ENCODE measurements around the gene MRGPRD.

MRGPRD gene

DNA sequence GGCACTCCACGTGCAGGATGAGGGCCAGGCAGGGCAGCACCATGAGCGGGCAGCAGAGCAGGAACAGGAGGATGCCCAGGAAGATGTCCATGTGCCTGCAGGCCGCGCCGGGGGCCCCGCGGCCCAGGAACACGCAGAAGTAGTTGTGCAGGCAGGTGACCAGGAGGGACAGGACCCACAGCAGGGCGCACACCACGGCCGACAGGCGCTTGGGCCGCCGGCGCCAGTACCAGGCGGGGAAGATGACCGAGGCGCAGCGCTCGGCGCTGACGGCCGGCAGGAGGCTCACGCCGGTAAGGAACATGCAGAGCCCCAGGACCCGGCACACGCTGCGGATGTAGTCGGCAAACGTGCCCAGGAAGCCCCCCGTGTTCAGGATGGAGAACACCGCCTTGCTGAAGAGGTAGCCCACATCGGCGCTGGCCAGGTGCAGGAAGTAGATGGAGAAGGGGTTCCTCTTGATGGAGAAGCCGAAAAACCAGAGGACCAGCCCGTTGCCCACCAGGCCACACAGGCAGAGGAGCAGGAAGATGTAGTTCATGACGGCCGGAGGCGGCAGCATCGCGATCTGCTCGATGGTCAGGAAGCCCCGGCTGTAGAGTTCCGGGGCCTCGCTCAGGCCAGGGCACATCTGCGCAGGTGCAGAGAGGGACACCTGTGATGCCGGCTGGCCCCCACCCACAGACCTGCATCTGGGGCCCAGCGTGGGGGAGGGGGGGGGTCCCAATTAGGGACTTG, 25.0 kb upstream of the MRGPRD start:
- TF ChIP-seq, protein P1, sequence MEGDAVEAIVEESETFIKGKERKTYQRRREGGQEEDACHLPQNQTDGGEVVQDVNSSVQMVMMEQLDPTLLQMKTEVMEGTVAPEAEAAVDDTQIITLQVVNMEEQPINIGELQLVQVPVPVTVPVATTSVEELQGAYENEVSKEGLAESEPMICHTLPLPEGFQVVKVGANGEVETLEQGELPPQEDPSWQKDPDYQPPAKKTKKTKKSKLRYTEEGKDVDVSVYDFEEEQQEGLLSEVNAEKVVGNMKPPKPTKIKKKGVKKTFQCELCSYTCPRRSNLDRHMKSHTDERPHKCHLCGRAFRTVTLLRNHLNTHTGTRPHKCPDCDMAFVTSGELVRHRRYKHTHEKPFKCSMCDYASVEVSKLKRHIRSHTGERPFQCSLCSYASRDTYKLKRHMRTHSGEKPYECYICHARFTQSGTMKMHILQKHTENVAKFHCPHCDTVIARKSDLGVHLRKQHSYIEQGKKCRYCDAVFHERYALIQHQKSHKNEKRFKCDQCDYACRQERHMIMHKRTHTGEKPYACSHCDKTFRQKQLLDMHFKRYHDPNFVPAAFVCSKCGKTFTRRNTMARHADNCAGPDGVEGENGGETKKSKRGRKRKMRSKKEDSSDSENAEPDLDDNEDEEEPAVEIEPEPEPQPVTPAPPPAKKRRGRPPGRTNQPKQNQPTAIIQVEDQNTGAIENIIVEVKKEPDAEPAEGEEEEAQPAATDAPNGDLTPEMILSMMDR (IDR thresholded peaks at IDR 0.05; ENCODE audit: low read depth, low read length), result no peak
- no peak for DNase-seq (ENCODE audit: low read depth in 2 of 2)
- H3K4me3 ChIP-seq (replicated peaks in 1 of 2; ENCODE audit: low read depth in 2 of 2, low read length in 2 of 2), result no peak overlapping the region

DNA sequence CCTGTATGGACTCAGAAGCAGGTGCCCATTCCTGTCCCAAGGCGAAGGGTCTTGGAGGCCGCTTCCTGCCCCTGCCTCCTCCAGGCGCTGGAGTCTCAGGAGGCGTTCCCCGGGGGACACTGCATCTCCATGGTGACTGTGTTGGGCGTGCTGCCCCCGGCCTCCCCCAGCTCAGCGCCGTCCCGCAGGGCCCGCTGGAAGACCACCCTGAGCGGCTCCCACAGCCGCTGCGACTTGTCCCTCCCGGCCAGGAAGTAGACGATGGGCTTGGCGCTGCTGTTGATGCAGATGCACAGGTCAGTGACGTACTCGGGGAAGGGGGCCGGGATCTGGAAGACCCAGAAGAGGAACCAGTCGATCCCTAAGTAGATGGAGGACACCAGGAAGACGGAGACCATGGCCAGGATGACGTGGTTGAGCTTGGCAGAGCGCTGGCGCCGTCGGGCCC, 24.4 kb upstream of the MRGPRD start:
- no peak overlapping the region for H3K4me3 ChIP-seq (replicated peaks in 1 of 2; ENCODE audit: low read depth in 2 of 2, low read length in 2 of 2)
- TF ChIP-seq, protein P1 (IDR thresholded peaks at IDR 0.05; ENCODE audit: low read depth, low read length), result no peak
- DNase-seq (ENCODE audit: low read depth in 2 of 2), result no peak

DNA sequence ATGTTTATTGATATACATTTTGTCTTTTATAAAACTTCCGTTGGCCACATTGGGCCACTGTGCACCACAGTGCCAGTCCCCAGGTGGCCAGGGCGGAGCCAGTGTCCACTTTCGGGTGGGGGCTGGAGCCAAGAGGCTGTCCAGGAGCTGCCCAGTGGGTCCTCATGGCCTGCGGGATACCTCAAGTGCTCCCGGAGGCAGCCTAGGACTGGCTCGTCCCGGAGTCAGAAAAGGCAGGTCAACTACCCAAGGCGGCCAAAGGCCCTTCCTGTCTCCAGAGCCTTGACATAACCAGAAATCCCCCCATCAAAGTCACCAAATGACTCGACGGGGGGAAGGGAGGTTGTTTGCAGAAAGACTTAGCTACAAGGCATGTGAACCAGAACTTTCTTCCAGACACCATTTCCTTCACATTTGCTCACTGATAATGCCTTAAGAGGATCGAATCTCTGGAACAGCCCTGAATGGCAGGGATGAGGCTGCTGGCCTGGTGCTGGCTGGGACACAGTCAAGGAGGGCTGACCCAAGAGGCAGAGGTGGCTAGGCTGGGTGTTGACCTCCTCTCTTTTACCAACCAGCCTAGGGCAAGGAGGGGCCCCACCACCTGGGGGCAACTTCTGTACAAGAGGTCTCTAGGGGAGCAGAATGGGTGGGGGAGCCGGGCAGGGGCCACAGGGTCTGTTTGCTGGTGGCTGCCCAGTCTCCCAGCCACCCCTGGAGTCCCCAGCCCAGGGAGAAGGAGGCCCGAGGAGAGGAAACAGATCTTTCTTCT, 23.8 kb upstream of the MRGPRD start:
- TF ChIP-seq, protein P1 (IDR thresholded peaks at IDR 0.05; ENCODE audit: low read depth, low read length), result no peak
- DNase-seq (ENCODE audit: low read depth in 2 of 2), result no peak
- H3K4me3 ChIP-seq (replicated peaks in 1 of 2; ENCODE audit: low read depth in 2 of 2, low read length in 2 of 2), result no peak overlapping the region

DNA sequence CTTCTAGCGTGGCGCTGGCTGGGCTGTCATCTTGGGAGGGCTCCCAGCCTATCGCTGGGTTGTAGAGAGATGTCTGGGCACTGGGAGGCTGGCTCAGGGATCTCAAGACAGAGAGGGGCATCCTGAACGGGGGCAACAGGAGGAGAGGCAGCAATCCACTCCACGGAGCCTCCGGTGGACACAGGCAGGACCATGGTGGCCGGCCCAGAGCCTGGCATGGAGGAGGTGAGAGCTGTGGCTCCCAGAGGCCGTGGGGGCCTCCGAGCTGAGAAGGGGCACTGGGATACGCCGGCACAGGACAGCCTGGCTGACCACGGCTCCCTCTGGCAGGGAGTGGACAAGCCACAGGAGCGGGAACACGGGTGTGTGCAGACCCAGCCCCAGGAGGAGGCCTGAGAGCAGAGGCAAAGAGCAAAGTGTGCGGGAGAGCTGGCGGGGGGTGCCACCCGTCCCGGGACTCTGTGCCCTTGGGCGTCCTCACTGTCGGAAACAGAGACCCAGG, 23.1 kb upstream of the MRGPRD start:
- DNase-seq (ENCODE audit: low read depth in 2 of 2), result no peak
- TF ChIP-seq, protein P1 (IDR thresholded peaks at IDR 0.05; ENCODE audit: low read depth, low read length), result no peak
- H3K4me3 ChIP-seq (replicated peaks in 1 of 2; ENCODE audit: low read depth in 2 of 2, low read length in 2 of 2), result no peak overlapping the region

DNA sequence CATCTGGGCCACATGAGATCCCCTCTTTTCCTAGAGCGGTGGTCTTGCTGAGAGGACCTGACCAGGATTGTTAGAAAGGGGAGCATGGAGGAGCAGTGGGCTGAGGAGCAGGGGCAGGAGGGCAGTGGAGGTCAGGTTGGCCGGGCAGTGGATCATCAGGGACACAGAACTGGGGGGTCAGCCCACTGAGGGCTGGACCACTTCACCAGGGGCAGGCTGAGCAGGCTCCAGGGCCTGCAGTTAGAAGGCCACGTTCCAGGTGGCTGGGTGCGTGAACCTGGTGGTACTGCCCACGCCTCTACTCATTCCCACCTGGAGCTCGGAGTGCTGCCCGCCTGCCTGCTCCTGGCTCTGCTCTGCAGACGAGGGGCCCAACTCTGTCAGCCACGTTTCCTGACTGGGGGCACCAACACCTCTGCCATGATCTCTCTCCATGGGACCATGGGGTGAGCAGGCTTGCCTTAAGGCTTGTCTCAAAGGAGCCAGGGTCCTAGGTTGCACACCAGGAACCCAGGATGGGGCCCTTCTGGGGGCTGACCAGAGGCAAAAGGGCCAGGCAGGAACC, 22.6 kb upstream of the MRGPRD start:
- H3K4me3 ChIP-seq (replicated peaks in 1 of 2; ENCODE audit: low read depth in 2 of 2, low read length in 2 of 2), result no peak overlapping the region
- no peak for DNase-seq (ENCODE audit: low read depth in 2 of 2)
- TF ChIP-seq, protein P1 (IDR thresholded peaks at IDR 0.05; ENCODE audit: low read depth, low read length), result no peak

DNA sequence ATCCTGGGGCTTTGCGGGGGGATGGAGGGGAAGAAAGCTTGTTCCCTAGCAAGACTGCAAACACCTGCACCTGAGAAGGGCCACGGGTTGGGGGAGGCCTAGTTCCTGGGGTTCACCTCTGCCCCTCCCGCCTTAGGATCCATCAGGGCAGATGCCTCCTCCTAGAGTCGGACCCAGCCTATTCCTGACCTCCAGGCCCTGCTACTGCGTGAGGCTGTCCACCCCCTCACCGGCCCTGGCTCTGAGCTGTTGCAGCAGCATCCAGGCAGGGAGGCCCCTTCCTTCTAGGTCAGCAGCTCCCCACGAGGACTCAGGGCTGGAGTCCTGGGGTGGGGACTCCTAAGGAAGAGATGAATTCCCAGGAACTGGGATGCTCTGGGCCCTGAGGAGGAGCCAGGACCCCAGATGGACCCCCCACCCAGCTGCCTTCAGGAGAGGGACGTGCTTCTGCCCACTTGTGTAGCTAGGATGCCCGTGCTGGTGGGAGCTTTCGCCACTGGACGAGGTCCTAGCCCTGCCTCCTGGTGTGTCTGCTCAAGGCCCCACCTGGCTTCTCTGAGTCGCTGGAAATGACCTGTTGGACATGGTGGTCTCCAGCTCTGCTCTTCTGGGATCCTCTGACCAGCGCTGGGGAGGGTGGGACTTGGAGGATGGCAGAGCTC, 21.9 kb upstream of the MRGPRD start:
- no peak overlapping the region for H3K4me3 ChIP-seq (replicated peaks in 1 of 2; ENCODE audit: low read depth in 2 of 2, low read length in 2 of 2)
- TF ChIP-seq, protein P1 (IDR thresholded peaks at IDR 0.05; ENCODE audit: low read depth, low read length), result no peak
- DNase-seq (ENCODE audit: low read depth in 2 of 2), result no peak

All from cardiac fibroblast (primary cell).